ENCODE results near the gene FERMT3. TPM values are rescaled to one million over a fixed set of nuclear protein-coding genes. Genes with fewer than 3 reads are reported as not detected.

Gene FERMT3
- total and polyA plus RNA-seq, 2 of the 13 experiments (the other 11 are each of a cell fraction or from before 2014, with no cell fraction given): 0.29 TPM; not detected in 1

DNA sequence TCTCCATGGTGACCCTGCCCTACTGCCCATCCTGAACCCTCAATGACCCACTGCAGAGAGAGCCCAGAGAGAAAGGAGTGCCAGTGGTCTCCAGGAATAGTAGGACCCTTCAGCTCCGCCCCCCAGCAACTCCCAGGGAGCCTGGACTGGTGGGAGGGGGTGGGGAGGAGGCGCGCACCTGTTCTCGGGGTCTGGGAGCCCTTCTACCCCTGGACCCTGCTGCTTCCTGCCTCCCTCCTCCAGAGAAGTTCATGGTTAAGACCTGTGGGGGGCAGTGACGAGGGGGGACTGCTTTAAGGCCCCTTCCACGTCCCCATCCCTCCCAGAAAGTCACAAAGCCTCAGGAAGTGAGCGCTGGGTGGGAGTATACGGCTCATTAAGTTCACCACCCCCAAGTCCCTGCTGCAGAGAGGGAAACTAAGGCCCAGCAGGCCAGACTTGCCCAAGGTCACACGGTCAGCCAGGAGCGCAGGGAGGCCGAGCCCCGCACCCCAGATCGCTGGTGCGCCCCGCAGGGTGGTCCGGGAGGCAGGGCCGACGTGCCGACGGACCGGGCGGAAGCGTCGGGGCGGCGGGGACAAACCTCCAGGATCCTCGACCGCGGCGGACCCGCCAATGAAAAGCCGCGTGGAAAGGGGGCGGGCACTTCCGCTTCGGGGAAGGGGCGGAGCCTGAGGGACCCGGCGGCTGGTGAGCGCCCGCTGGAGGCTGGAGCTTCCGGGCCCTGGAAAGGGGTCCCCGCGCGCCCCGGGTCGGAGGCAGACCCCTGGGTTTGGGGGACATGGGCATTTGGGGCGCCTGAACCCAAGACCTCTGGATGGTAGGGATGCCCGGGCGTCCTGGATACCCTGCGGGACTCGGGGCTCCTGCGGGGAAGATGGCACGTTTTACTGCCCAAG is 19.3 kb downstream of the FERMT3 start, which contains the start of the genes NUDT22 and TRPT1 (continued):
- TF ChIP-seq, protein P1, sequence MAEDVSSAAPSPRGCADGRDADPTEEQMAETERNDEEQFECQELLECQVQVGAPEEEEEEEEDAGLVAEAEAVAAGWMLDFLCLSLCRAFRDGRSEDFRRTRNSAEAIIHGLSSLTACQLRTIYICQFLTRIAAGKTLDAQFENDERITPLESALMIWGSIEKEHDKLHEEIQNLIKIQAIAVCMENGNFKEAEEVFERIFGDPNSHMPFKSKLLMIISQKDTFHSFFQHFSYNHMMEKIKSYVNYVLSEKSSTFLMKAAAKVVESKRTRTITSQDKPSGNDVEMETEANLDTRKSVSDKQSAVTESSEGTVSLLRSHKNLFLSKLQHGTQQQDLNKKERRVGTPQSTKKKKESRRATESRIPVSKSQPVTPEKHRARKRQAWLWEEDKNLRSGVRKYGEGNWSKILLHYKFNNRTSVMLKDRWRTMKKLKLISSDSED (CRISPR knock-in tag; IDR thresholded peaks at IDR 0.05): no peak
- TF ChIP-seq ZNF7 (CRISPR knock-in tag; IDR thresholded peaks at IDR 0.05) (no peak), ZNF430 (CRISPR knock-in tag; IDR thresholded peaks at IDR 0.05) (no peak), ZMAT3 (CRISPR knock-in tag; conservative IDR thresholded peaks at IDR 0.05) (peak; percentile 49), MIER2 (CRISPR knock-in tag; IDR thresholded peaks at IDR 0.05) (0 out of 2 replicates have a peak, but pooled peaks have one; percentile 26), ZNF263 (CRISPR knock-in tag; IDR thresholded peaks at IDR 0.05) (no peak), FIP1L1 (IDR thresholded peaks at IDR 0.05; ENCODE audit: borderline replicate concordance, insufficient read depth, low read depth, low read length) (no peak), KAT7 (CRISPR knock-in tag; IDR thresholded peaks at IDR 0.05; ENCODE audit: borderline replicate concordance) (0 out of 2 replicates have a peak, but pooled peaks have one; percentile 52), ZNF235 (CRISPR knock-in tag; IDR thresholded peaks at IDR 0.05; ENCODE audit: borderline replicate concordance) (no peak), POLR2A (IDR thresholded peaks at IDR 0.05; ENCODE audit: insufficient read depth in 1 of 2, low read depth in 2 of 2, low read length in 2 of 2) (peak in 1 of 2 experiments; percentile 9; a peak in 1 of 4 replicates), PAX8 (CRISPR knock-in tag; IDR thresholded peaks at IDR 0.05; ENCODE audit: borderline replicate concordance) (no peak), POLR2AphosphoS2 (IDR thresholded peaks at IDR 0.05; ENCODE audit: low read depth, low read length) (no peak), ZZZ3 (CRISPR knock-in tag; IDR thresholded peaks at IDR 0.05; ENCODE audit: borderline replicate concordance) (no peak; the same call in 1 of the 2 replicates)
- TF ChIP-seq, protein P2, sequence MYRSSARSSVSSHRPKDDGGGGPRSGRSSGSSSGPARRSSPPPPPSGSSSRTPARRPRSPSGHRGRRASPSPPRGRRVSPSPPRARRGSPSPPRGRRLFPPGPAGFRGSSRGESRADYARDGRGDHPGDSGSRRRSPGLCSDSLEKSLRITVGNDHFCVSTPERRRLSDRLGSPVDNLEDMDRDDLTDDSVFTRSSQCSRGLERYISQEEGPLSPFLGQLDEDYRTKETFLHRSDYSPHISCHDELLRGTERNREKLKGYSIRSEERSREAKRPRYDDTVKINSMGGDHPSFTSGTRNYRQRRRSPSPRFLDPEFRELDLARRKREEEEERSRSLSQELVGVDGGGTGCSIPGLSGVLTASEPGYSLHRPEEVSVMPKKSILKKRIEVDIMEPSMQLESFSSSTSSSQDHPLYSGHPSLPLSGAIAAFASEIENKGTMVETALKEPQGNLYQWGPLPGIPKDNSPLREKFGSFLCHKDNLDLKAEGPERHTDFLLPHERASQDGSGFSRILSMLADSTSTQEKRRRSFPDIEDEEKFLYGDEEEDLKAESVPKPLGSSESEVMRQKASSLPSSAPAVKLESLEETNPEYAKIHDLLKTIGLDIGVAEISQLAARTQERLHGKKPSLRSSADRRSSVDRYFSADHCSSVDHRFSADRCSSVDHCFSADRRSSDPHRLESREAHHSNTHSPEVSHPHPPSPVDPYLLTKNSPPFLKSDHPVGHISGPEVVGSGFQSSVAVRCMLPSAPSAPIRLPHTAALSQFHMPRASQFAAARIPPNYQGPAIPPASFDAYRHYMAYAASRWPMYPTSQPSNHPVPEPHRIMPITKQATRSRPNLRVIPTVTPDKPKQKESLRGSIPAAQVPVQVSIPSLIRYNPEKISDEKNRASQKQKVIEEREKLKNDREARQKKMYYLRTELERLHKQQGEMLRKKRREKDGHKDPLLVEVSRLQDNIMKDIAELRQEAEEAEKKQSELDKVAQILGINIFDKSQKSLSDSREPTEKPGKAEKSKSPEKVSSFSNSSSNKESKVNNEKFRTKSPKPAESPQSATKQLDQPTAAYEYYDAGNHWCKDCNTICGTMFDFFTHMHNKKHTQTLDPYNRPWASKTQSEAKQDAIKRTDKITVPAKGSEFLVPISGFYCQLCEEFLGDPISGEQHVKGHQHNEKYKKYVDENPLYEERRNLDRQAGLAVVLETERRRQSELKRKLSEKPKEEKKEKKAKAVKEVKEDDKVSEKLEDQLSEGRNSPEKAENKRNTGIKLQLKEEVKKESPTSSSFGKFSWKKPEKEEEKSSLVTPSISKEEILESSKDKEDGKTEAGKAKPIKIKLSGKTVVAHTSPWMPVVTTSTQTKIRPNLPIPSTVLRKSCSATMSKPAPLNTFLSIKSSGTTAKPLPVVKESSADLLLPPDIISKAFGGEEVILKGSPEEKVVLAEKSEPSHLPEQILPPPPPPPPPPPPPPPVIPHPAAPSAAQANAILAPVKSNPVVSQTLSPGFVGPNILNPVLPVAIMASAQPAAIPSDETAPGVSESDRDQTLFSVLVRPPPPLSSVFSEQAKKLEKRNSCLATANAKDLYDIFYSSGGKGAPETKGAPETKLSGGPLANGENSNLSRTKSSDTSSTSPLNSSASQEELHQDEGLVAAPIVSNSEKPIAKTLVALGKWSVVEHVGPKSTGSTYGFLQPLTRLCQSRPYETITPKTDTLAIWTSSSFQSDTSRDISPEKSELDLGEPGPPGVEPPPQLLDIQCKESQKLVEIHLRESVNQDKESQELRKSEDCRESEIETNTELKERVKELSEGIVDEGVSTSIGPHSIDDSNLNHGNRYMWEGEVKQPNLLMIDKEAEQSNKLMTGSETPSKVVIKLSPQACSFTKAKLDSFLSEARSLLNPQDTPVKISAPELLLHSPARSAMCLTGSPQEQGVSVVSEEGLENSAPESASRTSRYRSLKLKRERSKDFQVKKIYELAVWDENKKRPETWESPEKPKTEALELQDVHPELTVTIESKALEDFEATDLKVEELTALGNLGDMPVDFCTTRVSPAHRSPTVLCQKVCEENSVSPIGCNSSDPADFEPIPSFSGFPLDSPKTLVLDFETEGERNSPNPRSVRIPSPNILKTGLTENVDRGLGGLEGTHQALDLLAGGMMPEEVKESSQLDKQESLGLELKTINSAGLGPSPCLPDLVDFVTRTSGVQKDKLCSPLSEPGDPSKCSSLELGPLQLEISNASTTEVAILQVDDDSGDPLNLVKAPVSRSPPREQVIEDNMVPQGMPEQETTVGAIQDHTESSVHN (CRISPR knock-in tag; IDR thresholded peaks at IDR 0.05): no peak
- TF ChIP-seq, protein P3, sequence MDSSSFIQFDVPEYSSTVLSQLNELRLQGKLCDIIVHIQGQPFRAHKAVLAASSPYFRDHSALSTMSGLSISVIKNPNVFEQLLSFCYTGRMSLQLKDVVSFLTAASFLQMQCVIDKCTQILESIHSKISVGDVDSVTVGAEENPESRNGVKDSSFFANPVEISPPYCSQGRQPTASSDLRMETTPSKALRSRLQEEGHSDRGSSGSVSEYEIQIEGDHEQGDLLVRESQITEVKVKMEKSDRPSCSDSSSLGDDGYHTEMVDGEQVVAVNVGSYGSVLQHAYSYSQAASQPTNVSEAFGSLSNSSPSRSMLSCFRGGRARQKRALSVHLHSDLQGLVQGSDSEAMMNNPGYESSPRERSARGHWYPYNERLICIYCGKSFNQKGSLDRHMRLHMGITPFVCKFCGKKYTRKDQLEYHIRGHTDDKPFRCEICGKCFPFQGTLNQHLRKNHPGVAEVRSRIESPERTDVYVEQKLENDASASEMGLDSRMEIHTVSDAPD (CRISPR knock-in tag; IDR thresholded peaks at IDR 0.05): no peak
